SK-N-SH treated with all-trans-retinoic acid at 6 μM for 48 hours (cell line): ENCODE measurements around the gene KIF23.

ENCODE experiments used
- ATAC-seq: fragments of 200-7000 bp; cut with Tn5 transposase; 3 replicates; pipeline ENCODE4 v1.9.1; 2020; ENCODE audit warnings: mild to moderate bottlenecking, moderate library complexity
- BACH2 ChIP-seq: fragments of 250-450 bp; sonication (Bioruptor Pico); IDR thresholded peaks from 2 replicates; pipeline ENCODE4 v1.9.0; 2021; ENCODE audit warnings: mild to moderate bottlenecking, borderline replicate concordance
- CSDC2 ChIP-seq: fragments of 250-450 bp; sonication (Bioruptor Pico); IDR thresholded peaks from 2 replicates; pipeline ENCODE4 v1.5.0; 2020; ENCODE audit warnings: mild to moderate bottlenecking, moderate library complexity
- ESRRG ChIP-seq: fragments of 250-450 bp; sonication (Bioruptor Pico); IDR thresholded peaks from 2 replicates; pipeline ENCODE4 v1.6.1; 2021; ENCODE audit warnings: mild to moderate bottlenecking
- GLIS3 ChIP-seq: fragments of 250-450 bp; sonication (Bioruptor Pico); IDR thresholded peaks from 2 replicates; pipeline ENCODE4 v1.5.0; 2020; ENCODE audit warnings: mild to moderate bottlenecking, moderate library complexity
- ISL1 ChIP-seq: fragments of 250-450 bp; sonication (Bioruptor Pico); IDR thresholded peaks from 2 replicates; pipeline ENCODE4 v2.1.2; 2022; ENCODE audit warnings: mild to moderate bottlenecking, moderate library complexity
- OSR1 ChIP-seq: fragments of 250-450 bp; sonication (Bioruptor Pico); IDR thresholded peaks from 2 replicates; pipeline ENCODE4 v1.8.0; 2022; ENCODE audit warnings: moderate library complexity, mild to moderate bottlenecking, inconsistent platforms
- PPARA ChIP-seq: fragments of 250-450 bp; sonication (Bioruptor Pico); IDR thresholded peaks from 2 replicates; pipeline ENCODE4 v1.5.0; 2020; ENCODE audit warnings: mild to moderate bottlenecking, borderline replicate concordance
- RARB ChIP-seq: fragments of 250-450 bp; sonication (Bioruptor Pico); IDR thresholded peaks from 2 replicates; pipeline ENCODE4 v1.8.0; 2021; ENCODE audit warnings: mild to moderate bottlenecking, moderate library complexity
- SNAI2 ChIP-seq: fragments of 250-450 bp; sonication (Bioruptor Pico); IDR thresholded peaks from 2 replicates; pipeline ENCODE4 v1.5.0; 2020; ENCODE audit warnings: mild to moderate bottlenecking, moderate library complexity
- ZC3H10 ChIP-seq: fragments of 250-450 bp; sonication (Bioruptor Pico); IDR thresholded peaks from 2 replicates; pipeline ENCODE4 v1.5.1; 2021; ENCODE audit warnings: mild to moderate bottlenecking, moderate library complexity
- ZFP3 ChIP-seq: fragments of 250-450 bp; sonication (Bioruptor Pico); IDR thresholded peaks from 2 replicates; pipeline ENCODE4 v1.5.0; 2020; ENCODE audit warnings: mild to moderate bottlenecking, moderate library complexity
- ZNF70 ChIP-seq: fragments of 450-650 bp; formaldehyde crosslinking; IDR thresholded peaks from 2 replicates; pipeline ENCODE4 v1.5.0; 2020; ENCODE audit warnings: mild to moderate bottlenecking, moderate library complexity
- TF ChIP-seq, protein P1 (sequence below): fragments of 250-450 bp; sonication (Bioruptor Pico); IDR thresholded peaks from 2 replicates; pipeline ENCODE4 v1.8.0; 2020; ENCODE audit warnings: mild to moderate bottlenecking, moderate library complexity, borderline replicate concordance
- TF ChIP-seq, protein P2 (sequence below): fragments of 250-450 bp; sonication (Bioruptor Pico); IDR thresholded peaks from 2 replicates; pipeline ENCODE4 v1.5.0; 2020; ENCODE audit warnings: mild to moderate bottlenecking, moderate library complexity
- TF ChIP-seq, protein P3 (sequence below): fragments of 250-450 bp; sonication (Bioruptor Pico); IDR thresholded peaks from 2 replicates; pipeline ENCODE4 v1.8.0; 2021; ENCODE audit warnings: low read depth, mild to moderate bottlenecking, moderate library complexity, borderline replicate concordance

Gene KIF23

DNA sequence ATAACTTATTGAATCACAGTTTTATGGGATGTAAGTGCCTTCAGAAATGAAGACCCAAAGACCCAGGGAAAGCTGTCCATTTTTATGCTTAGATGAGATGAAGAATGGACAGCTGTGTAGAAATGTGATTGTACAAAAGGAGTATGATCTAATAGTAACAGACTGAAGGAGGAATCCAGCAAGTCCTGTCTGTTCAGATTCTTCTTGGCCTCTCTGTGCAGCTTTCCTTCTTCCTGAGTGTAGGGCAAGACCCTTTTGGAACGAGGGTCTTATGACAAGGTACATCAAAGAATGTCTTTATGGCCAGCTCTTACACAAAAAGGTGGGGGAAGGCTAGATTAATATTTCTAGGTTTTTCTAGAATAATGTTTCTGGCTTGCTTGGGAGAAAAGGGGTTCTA is 1.4 kb upstream of the KIF23 start (continued):
- TF ChIP-seq, protein P1, sequence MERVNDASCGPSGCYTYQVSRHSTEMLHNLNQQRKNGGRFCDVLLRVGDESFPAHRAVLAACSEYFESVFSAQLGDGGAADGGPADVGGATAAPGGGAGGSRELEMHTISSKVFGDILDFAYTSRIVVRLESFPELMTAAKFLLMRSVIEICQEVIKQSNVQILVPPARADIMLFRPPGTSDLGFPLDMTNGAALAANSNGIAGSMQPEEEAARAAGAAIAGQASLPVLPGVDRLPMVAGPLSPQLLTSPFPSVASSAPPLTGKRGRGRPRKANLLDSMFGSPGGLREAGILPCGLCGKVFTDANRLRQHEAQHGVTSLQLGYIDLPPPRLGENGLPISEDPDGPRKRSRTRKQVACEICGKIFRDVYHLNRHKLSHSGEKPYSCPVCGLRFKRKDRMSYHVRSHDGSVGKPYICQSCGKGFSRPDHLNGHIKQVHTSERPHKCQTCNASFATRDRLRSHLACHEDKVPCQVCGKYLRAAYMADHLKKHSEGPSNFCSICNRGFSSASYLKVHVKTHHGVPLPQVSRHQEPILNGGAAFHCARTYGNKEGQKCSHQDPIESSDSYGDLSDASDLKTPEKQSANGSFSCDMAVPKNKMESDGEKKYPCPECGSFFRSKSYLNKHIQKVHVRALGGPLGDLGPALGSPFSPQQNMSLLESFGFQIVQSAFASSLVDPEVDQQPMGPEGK, result no peak
- TF ChIP-seq ZNF70 (CRISPR knock-in tag) (no peak), PPARA (no peak)

DNA sequence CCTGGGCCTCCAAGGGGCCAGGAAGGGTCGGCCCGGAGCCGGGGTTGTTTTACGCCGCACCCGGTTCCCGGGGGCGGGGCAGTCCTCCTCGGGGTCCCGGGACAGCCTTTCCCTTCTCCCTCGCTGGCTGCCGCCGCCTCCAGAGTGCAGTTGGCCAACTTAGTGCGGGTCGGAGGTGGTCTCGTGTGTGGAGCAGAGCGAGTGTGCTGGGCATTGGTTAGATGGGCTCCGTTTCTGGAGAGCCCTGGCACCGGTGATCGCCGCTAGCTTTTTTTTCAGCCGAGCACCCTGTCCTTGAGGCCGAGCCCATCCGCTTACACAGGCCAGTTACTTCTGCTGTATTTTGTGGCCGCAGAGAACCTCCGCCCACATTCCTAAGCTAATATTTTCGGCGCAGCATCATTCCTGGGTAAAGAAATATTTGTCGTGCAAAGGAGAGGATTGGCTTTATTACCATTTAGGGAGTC is 585 bp downstream of the KIF23 start:
- TF ChIP-seq RARB (CRISPR knock-in tag) (no peak), ZNF70 (CRISPR knock-in tag) (no peak), CSDC2 (no peak), ZFP3 (CRISPR knock-in tag) (no peak), BACH2 (CRISPR knock-in tag) (no peak), OSR1 (CRISPR knock-in tag) (no peak), SNAI2 (CRISPR knock-in tag) (no peak)
- TF ChIP-seq, protein P2, sequence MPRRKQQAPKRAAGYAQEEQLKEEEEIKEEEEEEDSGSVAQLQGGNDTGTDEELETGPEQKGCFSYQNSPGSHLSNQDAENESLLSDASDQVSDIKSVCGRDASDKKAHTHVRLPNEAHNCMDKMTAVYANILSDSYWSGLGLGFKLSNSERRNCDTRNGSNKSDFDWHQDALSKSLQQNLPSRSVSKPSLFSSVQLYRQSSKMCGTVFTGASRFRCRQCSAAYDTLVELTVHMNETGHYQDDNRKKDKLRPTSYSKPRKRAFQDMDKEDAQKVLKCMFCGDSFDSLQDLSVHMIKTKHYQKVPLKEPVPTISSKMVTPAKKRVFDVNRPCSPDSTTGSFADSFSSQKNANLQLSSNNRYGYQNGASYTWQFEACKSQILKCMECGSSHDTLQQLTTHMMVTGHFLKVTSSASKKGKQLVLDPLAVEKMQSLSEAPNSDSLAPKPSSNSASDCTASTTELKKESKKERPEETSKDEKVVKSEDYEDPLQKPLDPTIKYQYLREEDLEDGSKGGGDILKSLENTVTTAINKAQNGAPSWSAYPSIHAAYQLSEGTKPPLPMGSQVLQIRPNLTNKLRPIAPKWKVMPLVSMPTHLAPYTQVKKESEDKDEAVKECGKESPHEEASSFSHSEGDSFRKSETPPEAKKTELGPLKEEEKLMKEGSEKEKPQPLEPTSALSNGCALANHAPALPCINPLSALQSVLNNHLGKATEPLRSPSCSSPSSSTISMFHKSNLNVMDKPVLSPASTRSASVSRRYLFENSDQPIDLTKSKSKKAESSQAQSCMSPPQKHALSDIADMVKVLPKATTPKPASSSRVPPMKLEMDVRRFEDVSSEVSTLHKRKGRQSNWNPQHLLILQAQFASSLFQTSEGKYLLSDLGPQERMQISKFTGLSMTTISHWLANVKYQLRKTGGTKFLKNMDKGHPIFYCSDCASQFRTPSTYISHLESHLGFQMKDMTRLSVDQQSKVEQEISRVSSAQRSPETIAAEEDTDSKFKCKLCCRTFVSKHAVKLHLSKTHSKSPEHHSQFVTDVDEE (CRISPR knock-in tag), result no peak
- ATAC-seq, result peak; percentile 88

DNA sequence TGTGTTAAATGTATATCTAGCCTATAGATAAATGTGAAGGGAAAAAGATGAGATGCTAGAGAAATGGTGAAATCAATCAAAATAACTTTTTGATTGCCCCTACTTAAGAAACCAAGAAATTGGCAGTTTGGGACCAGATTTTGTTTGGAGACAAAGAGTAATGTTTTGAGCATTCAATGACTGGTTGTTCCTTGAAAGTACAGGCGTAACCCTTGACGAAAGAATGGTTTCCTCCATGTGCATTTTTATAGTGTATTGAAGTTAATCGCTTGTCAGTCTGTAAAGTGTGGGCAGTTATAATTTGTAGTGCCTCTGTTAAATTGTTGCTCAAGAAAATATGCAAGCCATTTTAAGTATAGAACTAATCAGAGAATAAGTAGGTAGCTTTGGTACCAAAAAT is 1.2 kb downstream of the KIF23 start:
- no peak for ATAC-seq

DNA sequence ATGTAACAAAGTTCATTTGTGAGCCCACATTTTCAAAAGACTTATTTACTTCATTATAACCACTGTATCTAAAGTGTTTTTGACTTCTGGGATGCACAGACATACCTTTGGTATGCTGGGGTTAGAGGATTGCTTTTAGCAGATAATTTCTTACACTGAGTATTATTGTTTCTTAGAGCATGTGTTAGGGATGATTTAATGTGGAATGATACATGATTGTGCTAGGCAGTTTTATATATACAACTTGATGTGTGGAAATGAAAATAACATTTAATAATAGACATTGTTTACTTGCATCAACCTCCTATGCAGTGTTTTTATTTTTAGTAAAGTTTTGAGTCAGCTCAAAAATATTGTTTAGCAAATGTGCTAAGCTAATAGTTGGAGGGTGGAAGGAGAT is 3.4 kb downstream of the KIF23 start:
- no peak for ATAC-seq
- TF ChIP-seq, protein P3, sequence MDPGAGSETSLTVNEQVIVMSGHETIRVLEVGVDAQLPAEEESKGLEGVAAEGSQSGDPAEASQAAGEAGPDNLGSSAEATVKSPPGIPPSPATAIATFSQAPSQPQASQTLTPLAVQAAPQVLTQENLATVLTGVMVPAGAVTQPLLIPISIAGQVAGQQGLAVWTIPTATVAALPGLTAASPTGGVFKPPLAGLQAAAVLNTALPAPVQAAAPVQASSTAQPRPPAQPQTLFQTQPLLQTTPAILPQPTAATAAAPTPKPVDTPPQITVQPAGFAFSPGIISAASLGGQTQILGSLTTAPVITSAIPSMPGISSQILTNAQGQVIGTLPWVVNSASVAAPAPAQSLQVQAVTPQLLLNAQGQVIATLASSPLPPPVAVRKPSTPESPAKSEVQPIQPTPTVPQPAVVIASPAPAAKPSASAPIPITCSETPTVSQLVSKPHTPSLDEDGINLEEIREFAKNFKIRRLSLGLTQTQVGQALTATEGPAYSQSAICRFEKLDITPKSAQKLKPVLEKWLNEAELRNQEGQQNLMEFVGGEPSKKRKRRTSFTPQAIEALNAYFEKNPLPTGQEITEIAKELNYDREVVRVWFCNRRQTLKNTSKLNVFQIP (CRISPR knock-in tag), result no peak
- TF ChIP-seq ZFP3 (CRISPR knock-in tag), result no peak
- TF ChIP-seq ESRRG (CRISPR knock-in tag), result no peak
- TF ChIP-seq ZC3H10 (CRISPR knock-in tag), result no peak
- TF ChIP-seq SNAI2 (CRISPR knock-in tag), result no peak
- TF ChIP-seq PPARA, result no peak
- no peak for TF ChIP-seq ISL1 (CRISPR knock-in tag)
- no peak for TF ChIP-seq CSDC2
- TF ChIP-seq, protein P1, result no peak
- TF ChIP-seq GLIS3 (CRISPR knock-in tag), result no peak
- TF ChIP-seq, protein P2 (CRISPR knock-in tag), result no peak
- TF ChIP-seq OSR1 (CRISPR knock-in tag), result no peak

More for the DNA sequence above, 1.2 kb downstream of the KIF23 start:
- TF ChIP-seq CSDC2, result 0 out of 2 replicates have a peak, but pooled peaks have one; percentile 32
- TF ChIP-seq GLIS3 (CRISPR knock-in tag), result no peak
- TF ChIP-seq, all 23 proteins: peak for 1
